CD14-positive monocyte (primary cell): ENCODE data around the gene SEMA3D. TPM values are rescaled to one million over a fixed set of nuclear protein-coding genes. Genes with fewer than 3 reads are reported as not detected.

ENCODE experiments used
- DNase-seq, 3 donors: peaks; one replicate each; pipeline ENCODE4 v3.0.0-alpha.2; 2011 to 2022
- H2AFZ ChIP-seq: 2 replicates; pipeline ENCODE4 v1.6.0; 2012; ENCODE audit warnings: mild to moderate bottlenecking, low read depth, low read length, inconsistent platforms; ENCODE audit not compliant: insufficient read depth, poor library complexity, severe bottlenecking
- H3K27ac ChIP-seq, 2 donors: 1 replicate in 1 of 2; 2 replicates in 1 of 2; pipeline ENCODE4 v1.5.1; 2012 to 2013; ENCODE audit warnings: low read length in 2 of 2, control low read depth in 1 of 2, inconsistent platforms in 1 of 2, low read depth in 1 of 2, mild to moderate bottlenecking in 1 of 2
- H3K27me3 ChIP-seq, 2 donors: one replicate each; pipeline versions ENCODE4 v1.6.0 to v1.6.1; 2011 to 2013; ENCODE audit warnings: low read length in 2 of 2; ENCODE audit not compliant: control insufficient read depth in 2 of 2, insufficient read depth in 2 of 2
- H3K36me3 ChIP-seq, 2 donors: replicated peaks in 1 of 2; 1 replicate in 1 of 2; 2 replicates in 1 of 2; pipeline versions ENCODE4 v1.5.1 to v1.6.1; 2012 to 2013; ENCODE audit warnings: low read length in 2 of 2, control low read depth in 1 of 2, inconsistent platforms in 1 of 2, mild to moderate bottlenecking in 1 of 2; ENCODE audit not compliant: insufficient read depth in 2 of 2, control insufficient read depth in 1 of 2
- H3K4me1 ChIP-seq, 2 donors: 1 replicate in 1 of 2; 2 replicates in 1 of 2; pipeline versions ENCODE4 v1.5.1 to v1.6.1; 2012 to 2013; ENCODE audit warnings: low read length in 2 of 2, control low read depth in 1 of 2, inconsistent platforms in 1 of 2, mild to moderate bottlenecking in 1 of 2, moderate library complexity in 1 of 2; ENCODE audit not compliant: insufficient read depth in 2 of 2, control insufficient read depth in 1 of 2
- H3K4me2 ChIP-seq: replicated peaks from 2 replicates; pipeline ENCODE3; 2012; ENCODE audit warnings: low read length, moderate library complexity, mild to moderate bottlenecking; ENCODE audit not compliant: poor library complexity, severe bottlenecking; ENCODE audit errors: extremely low read depth
- H3K4me3 ChIP-seq, 3 experiments: fragments of 200-600 bp in 1 of 3; sonication (generic) in 1 of 3; replicated peaks in 1 of 3; 1 replicate in 2 of 3; 2 replicates in 1 of 3; pipeline ENCODE4 v1.5.1; 2011 to 2013; ENCODE audit warnings: low read length in 3 of 3, mild to moderate bottlenecking in 3 of 3, control low read depth in 2 of 3, low read depth in 2 of 3, inconsistent platforms in 1 of 3, moderate library complexity in 1 of 3
- H3K79me2 ChIP-seq: 2 replicates; pipeline ENCODE4 v1.6.0; 2012; ENCODE audit warnings: mild to moderate bottlenecking, control low read depth, inconsistent platforms, low read length, moderate library complexity; ENCODE audit not compliant: insufficient read depth
- H3K9ac ChIP-seq: 2 replicates; pipeline ENCODE4 v1.6.0; 2017; ENCODE audit warnings: low read length, mild to moderate bottlenecking; ENCODE audit not compliant: insufficient read depth, poor library complexity, severe bottlenecking
- H3K9me3 ChIP-seq, 2 donors: replicated peaks in 1 of 2; 1 replicate in 1 of 2; 2 replicates in 1 of 2; pipeline versions ENCODE4 v1.5.1 to v1.6.1; 2012 to 2013; ENCODE audit warnings: low read length in 2 of 2, control low read depth in 1 of 2; ENCODE audit not compliant: control insufficient read depth in 1 of 2, insufficient read depth in 1 of 2
- H4K20me1 ChIP-seq: 2 replicates; pipeline ENCODE4 v1.6.0; 2012; ENCODE audit warnings: mild to moderate bottlenecking, low read length, control low read depth, moderate library complexity; ENCODE audit not compliant: insufficient read depth
- H3K27ac Mint-ChIP-seq, 7 donors: one replicate each; pipeline ENCODE4 v1.8.0; 2020; ENCODE audit warnings: mild to moderate bottlenecking in 7 of 7, mixed read lengths in 7 of 7, moderate library complexity in 6 of 7, inconsistent platforms in 2 of 7
- H3K27me3 Mint-ChIP-seq, 3 donors: one replicate each; pipeline ENCODE4 v1.8.0; 2021 to 2022; ENCODE audit warnings: low read depth in 3 of 3, mild to moderate bottlenecking in 3 of 3, mixed read lengths in 3 of 3, moderate library complexity in 3 of 3, inconsistent platforms in 1 of 3
- H3K36me3 Mint-ChIP-seq, 2 donors: one replicate each; pipeline ENCODE4 v1.8.0; 2020; ENCODE audit warnings: mixed read lengths in 2 of 2, inconsistent platforms in 1 of 2, mild to moderate bottlenecking in 1 of 2
- H3K4me1 Mint-ChIP-seq: one replicate; pipeline ENCODE4 v1.8.0; 2020; ENCODE audit warnings: mild to moderate bottlenecking, mixed read lengths
- H3K4me3 Mint-ChIP-seq, 2 donors: one replicate each; pipeline ENCODE4 v1.8.0; 2020; ENCODE audit warnings: mild to moderate bottlenecking in 2 of 2, mixed read lengths in 2 of 2, moderate library complexity in 1 of 2
- H3K9me3 Mint-ChIP-seq, 7 donors: one replicate each; pipeline ENCODE4 v1.8.0; 2020 to 2022; ENCODE audit warnings: mixed read lengths in 7 of 7, mild to moderate bottlenecking in 6 of 7, moderate library complexity in 6 of 7, inconsistent platforms in 2 of 7
- WGBS: methylation state at CpG from one replicate; pipeline ENCODE4 v1.1.5; 2013; ENCODE audit warnings: missing lambda C conversion rate; ENCODE audit not compliant: insufficient coverage; 5-methylcytosine and 5-hydroxymethylcytosine counted together
- intact Hi-C, 2 donors: fragments of 100-400 bp; cut with micrococcal nuclease; formaldehyde crosslinking; loops; one replicate each; pipeline versions ENCODE4 v1.15.0 to v1.15.1; 2023
- polyA plus RNA-seq, 3 donors: library from polyadenylated mRNA; depleted of rRNA in 1 of 3; unstranded in 2 of 3; stranded (reverse) in 1 of 3; fragments of 300-500 nt in 2 of 3; fragments of >200 nt in 1 of 3; fragmentation: Illumina TruSeq in 2 of 3; gene quantifications; 1 replicate in 2 of 3; 2 replicates in 1 of 3; pipeline ENCODE4 v1.2.3, GENCODE V29; 2012 to 2021
- TF ChIP-seq, protein P1 (sequence below): fragments of 200-600 bp; IDR thresholded peaks from one replicate; pipeline ENCODE4 v1.8.0; 2022; ENCODE audit warnings: antibody characterized with exemption, mild to moderate bottlenecking

Gene SEMA3D
- polyA plus RNA-seq, 3 donors: not detected

DNA sequence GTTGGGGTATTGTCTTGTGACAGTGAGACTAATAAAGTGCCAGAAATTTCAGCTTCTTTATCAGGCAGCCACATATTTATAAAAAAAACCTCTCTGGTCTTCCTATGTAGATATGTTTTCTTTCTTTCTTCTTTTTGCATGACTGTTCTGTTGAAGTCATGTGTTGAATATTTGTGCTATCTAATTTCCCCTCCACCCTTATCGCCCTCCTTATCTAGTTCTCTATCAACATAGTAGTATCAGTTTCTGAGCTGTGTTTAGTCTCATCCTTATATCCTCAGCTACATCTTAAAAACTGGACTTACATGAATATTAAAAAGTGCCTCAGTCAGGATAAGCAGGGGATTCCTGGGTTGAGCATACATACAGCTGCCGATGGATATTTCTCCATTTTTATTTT, 53.9 kb downstream of the SEMA3D start:
- Histone ChIP-seq H3K27me3 (no peaks in the 10 kb centered on the region), H4K20me1 (no peaks in the 10 kb centered on the region), H2AFZ (no peak overlapping the region), H3K36me3 (no peaks in the 10 kb centered on the region), H3K4me2 (no peak overlapping the region), H3K79me2 (no peaks in the 10 kb centered on the region), H3K9me3 (no peaks in the 10 kb centered on the region), H3K4me1 (no peaks in the 10 kb centered on the region), H3K27ac (no peak overlapping the region), H3K9ac (no peak overlapping the region), H3K4me3 (no peak overlapping the region)
- Mint-ChIP-seq H3K4me3 (no peak overlapping the region), H3K9me3 (peaks cover 0 to 2% (median 0%) of the 10 kb centered on the region in 7 donors), H3K4me1 (no peaks in the 10 kb centered on the region), H3K27ac (no peak overlapping the region), H3K36me3 (no peaks in the 10 kb centered on the region), H3K27me3 (peaks cover 0 to 3% (median 0%) of the 10 kb centered on the region in 3 donors)
- intact Hi-C loops: no loop called here
- no peak for DNase-seq
- TF ChIP-seq, protein P1, sequence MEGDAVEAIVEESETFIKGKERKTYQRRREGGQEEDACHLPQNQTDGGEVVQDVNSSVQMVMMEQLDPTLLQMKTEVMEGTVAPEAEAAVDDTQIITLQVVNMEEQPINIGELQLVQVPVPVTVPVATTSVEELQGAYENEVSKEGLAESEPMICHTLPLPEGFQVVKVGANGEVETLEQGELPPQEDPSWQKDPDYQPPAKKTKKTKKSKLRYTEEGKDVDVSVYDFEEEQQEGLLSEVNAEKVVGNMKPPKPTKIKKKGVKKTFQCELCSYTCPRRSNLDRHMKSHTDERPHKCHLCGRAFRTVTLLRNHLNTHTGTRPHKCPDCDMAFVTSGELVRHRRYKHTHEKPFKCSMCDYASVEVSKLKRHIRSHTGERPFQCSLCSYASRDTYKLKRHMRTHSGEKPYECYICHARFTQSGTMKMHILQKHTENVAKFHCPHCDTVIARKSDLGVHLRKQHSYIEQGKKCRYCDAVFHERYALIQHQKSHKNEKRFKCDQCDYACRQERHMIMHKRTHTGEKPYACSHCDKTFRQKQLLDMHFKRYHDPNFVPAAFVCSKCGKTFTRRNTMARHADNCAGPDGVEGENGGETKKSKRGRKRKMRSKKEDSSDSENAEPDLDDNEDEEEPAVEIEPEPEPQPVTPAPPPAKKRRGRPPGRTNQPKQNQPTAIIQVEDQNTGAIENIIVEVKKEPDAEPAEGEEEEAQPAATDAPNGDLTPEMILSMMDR: no peak
- no CpG with 5 or more reads among the region's 2 CpGs for WGBS

DNA sequence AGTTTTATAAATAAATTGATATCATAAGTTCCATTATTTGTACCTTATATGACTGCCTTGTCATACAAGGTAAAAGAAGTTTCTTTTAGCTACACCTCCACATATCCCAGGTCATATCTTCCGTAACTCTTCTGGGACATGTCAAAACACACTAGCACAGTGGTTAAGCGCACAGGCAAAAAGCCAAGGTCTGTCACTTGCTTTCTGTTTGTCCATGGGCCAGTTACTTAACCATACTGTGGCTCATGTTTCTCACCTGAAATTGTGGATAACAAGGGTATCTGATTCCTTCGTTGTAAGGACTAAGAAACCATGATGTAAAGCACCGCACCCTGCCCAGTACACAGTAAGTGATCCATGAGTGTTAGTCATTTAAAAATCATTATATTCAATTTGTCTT, 56.2 kb downstream of the SEMA3D start:
- TF ChIP-seq, protein P1: no peak
- Histone ChIP-seq H3K9me3 (no peaks in the 10 kb centered on the region), H3K79me2 (no peaks in the 10 kb centered on the region), H3K4me1 (no peaks in the 10 kb centered on the region), H3K9ac (no peak overlapping the region), H3K4me3 (no peak overlapping the region), H3K4me2 (no peak overlapping the region), H2AFZ (no peak overlapping the region), H3K27ac (no peak overlapping the region), H3K36me3 (no peaks in the 10 kb centered on the region), H3K27me3 (no peaks in the 10 kb centered on the region), H4K20me1 (no peaks in the 10 kb centered on the region)
- Mint-ChIP-seq H3K9me3 (peaks cover 0 to 2% (median 0%) of the 10 kb centered on the region in 7 donors), H3K27ac (no peak overlapping the region), H3K27me3 (peaks cover 0 to under 1% (median 0%) of the 10 kb centered on the region in 3 donors), H3K4me3 (no peak overlapping the region), H3K4me1 (no peaks in the 10 kb centered on the region), H3K36me3 (no peaks in the 10 kb centered on the region)
- DNase-seq: no peak
- intact Hi-C loops: no loop called here
- 94% methylated on average over 2 of the region's 4 CpGs for WGBS
